Measurements from ENCODE around the gene LRMDA.

DNA sequence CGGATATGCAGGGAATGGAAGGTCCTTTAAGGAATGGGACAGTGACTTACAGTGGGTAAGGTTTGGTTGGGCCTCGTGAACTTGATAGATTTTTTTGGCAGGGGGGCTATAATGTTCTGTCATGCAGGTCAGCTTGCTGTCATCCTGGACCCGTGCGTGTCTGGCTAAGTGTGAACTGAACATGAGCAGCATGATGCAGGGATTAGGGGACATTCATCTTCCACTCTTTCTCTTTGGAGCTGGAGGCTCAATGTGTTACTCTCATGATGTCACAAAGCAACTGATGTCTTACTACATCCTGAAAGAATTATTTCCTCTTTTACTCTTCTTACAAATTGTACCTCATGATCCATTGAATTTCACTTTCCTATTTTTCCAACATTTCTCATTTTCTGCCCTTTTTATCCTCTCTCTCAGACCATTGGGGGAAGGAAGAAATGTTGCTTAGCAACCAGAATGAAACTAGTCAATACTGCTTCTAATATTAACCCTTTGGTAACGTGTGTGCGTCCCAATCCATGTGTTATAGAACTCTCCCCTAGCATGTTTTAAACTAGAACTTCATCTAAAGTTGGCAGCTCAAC, 549.1 kb downstream of the LRMDA start:
- TF ChIP-seq, protein P1, sequence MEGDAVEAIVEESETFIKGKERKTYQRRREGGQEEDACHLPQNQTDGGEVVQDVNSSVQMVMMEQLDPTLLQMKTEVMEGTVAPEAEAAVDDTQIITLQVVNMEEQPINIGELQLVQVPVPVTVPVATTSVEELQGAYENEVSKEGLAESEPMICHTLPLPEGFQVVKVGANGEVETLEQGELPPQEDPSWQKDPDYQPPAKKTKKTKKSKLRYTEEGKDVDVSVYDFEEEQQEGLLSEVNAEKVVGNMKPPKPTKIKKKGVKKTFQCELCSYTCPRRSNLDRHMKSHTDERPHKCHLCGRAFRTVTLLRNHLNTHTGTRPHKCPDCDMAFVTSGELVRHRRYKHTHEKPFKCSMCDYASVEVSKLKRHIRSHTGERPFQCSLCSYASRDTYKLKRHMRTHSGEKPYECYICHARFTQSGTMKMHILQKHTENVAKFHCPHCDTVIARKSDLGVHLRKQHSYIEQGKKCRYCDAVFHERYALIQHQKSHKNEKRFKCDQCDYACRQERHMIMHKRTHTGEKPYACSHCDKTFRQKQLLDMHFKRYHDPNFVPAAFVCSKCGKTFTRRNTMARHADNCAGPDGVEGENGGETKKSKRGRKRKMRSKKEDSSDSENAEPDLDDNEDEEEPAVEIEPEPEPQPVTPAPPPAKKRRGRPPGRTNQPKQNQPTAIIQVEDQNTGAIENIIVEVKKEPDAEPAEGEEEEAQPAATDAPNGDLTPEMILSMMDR (IDR thresholded peaks at IDR 0.05): no peak
- TF ChIP-seq EZH2 (IDR thresholded peaks at IDR 0.05; ENCODE audit: borderline replicate concordance, insufficient read depth, low read depth, low read length, poor library complexity, severe bottlenecking): no peak
